ENCODE measurements around the gene ATE1. TPM values are rescaled to one million over a fixed set of nuclear protein-coding genes. Genes with fewer than 3 reads are reported as not detected.

Gene ATE1
- total and polyA plus RNA-seq, 4 donors: 4.2 to 47.8 (median 13.2) TPM

- Histone ChIP-seq H3K9ac (ENCODE audit: insufficient read depth in 1 of 2, low read length in 2 of 2) (no peak overlapping the region), H3K4me1 (ENCODE audit: control insufficient read depth in 5 of 5, insufficient read depth in 5 of 5, low read length in 5 of 5) (peaks cover 0 to 6% (median 0%) of the 10 kb centered on the region in 5 donors), H3K27me3 (ENCODE audit: control insufficient read depth in 3 of 3, insufficient read depth in 3 of 3, low read length in 2 of 3) (no peaks in the 10 kb centered on the region), H3K27ac (ENCODE audit: low read depth in 1 of 2, low read length in 1 of 2) (no peak overlapping the region), H3K9me3 (ENCODE audit: control insufficient read depth in 4 of 4, insufficient read depth in 3 of 4, low read length in 3 of 4) (no peaks in the 10 kb centered on the region), H3K36me3 (ENCODE audit: control insufficient read depth in 4 of 4, insufficient read depth in 4 of 4, low read length in 4 of 4) (peaks cover 0 to 7% (median 3%) of the 10 kb centered on the region in 4 donors), H3K4me3 (no peak overlapping the region)
- DNase-seq: no peak
- no peak for TF ChIP-seq CTCF (IDR thresholded peaks at IDR 0.05; ENCODE audit: control extremely low read depth, extremely low read depth)
- WGBS, 2 donors: 94% methylated on average over 3 of the region's 3 CpGs
- no peak for ATAC-seq (ENCODE audit: insufficient read depth, low FRiP score)
Measured at GRCh38 chr10:121796342-121796741, 131.5 kb downstream of the ATE1 start.

GRCh38 chr10:121792198-121792597 is 135.6 kb downstream of the ATE1 start:
- H3K9ac ChIP-seq (ENCODE audit: insufficient read depth in 1 of 2, low read length in 2 of 2): no peak overlapping the region
- H3K4me1 ChIP-seq (ENCODE audit: control insufficient read depth in 5 of 5, insufficient read depth in 5 of 5, low read length in 5 of 5): no peaks in the 10 kb centered on the region
- H3K27ac ChIP-seq (ENCODE audit: low read depth in 1 of 2, low read length in 1 of 2): no peak overlapping the region
- peaks cover 5 to 19% (median 10%) of the 10 kb centered on the region in 4 donors for H3K36me3 ChIP-seq (ENCODE audit: control insufficient read depth in 4 of 4, insufficient read depth in 4 of 4, low read length in 4 of 4)
- H3K27me3 ChIP-seq (ENCODE audit: control insufficient read depth in 3 of 3, insufficient read depth in 3 of 3, low read length in 2 of 3): no peaks in the 10 kb centered on the region
- H3K4me3 ChIP-seq: no peak overlapping the region
- 87 to 95% methylated on average over 3 of the region's 3 CpGs for WGBS, 2 donors
- ATAC-seq (ENCODE audit: insufficient read depth, low FRiP score) (no peak), DNase-seq (no peak)
- no peaks in the 10 kb centered on the region for H3K9me3 ChIP-seq (ENCODE audit: control insufficient read depth in 4 of 4, insufficient read depth in 3 of 4, low read length in 3 of 4)
- no peak for TF ChIP-seq CTCF (IDR thresholded peaks at IDR 0.05; ENCODE audit: control extremely low read depth, extremely low read depth)

- no peak overlapping the region for H3K27ac ChIP-seq (ENCODE audit: low read depth in 1 of 2, low read length in 1 of 2)
- peaks cover 5 to 19% (median 10%) of the 10 kb centered on the region in 4 donors for H3K36me3 ChIP-seq (ENCODE audit: control insufficient read depth in 4 of 4, insufficient read depth in 4 of 4, low read length in 4 of 4)
- no peaks in the 10 kb centered on the region for H3K4me1 ChIP-seq (ENCODE audit: control insufficient read depth in 5 of 5, insufficient read depth in 5 of 5, low read length in 5 of 5)
- no peak for TF ChIP-seq CTCF (IDR thresholded peaks at IDR 0.05; ENCODE audit: control extremely low read depth, extremely low read depth)
- no peak for DNase-seq
- WGBS, 2 donors: 96 to 97% methylated on average over 5 of the region's 5 CpGs
- no peaks in the 10 kb centered on the region for H3K9me3 ChIP-seq (ENCODE audit: control insufficient read depth in 4 of 4, insufficient read depth in 3 of 4, low read length in 3 of 4)
- H3K4me3 ChIP-seq: no peak overlapping the region
- ATAC-seq (ENCODE audit: insufficient read depth, low FRiP score): no peak
- H3K9ac ChIP-seq (ENCODE audit: insufficient read depth in 1 of 2, low read length in 2 of 2): no peak overlapping the region
- H3K27me3 ChIP-seq (ENCODE audit: control insufficient read depth in 3 of 3, insufficient read depth in 3 of 3, low read length in 2 of 3): no peaks in the 10 kb centered on the region
Measured at GRCh38 chr10:121791761-121792160, 136.1 kb downstream of the ATE1 start.

GRCh38 chr10:121788717-121789116 is 139.1 kb downstream of the ATE1 start:
- WGBS, 2 donors: 69 to 88% methylated on average over 3 of the region's 3 CpGs
- H3K4me3 ChIP-seq: no peak overlapping the region
- H3K27ac ChIP-seq (ENCODE audit: low read depth in 1 of 2, low read length in 1 of 2): no peak overlapping the region
- peaks cover 5 to 19% (median 10%) of the 10 kb centered on the region in 4 donors for H3K36me3 ChIP-seq (ENCODE audit: control insufficient read depth in 4 of 4, insufficient read depth in 4 of 4, low read length in 4 of 4)
- no peak for TF ChIP-seq CTCF (IDR thresholded peaks at IDR 0.05; ENCODE audit: control extremely low read depth, extremely low read depth)
- H3K9ac ChIP-seq (ENCODE audit: insufficient read depth in 1 of 2, low read length in 2 of 2): no peak overlapping the region
- H3K4me1 ChIP-seq (ENCODE audit: control insufficient read depth in 5 of 5, insufficient read depth in 5 of 5, low read length in 5 of 5): no peaks in the 10 kb centered on the region
- no peak for ATAC-seq (ENCODE audit: insufficient read depth, low FRiP score)
- H3K27me3 ChIP-seq (ENCODE audit: control insufficient read depth in 3 of 3, insufficient read depth in 3 of 3, low read length in 2 of 3): no peaks in the 10 kb centered on the region
- no peak for DNase-seq
- no peaks in the 10 kb centered on the region for H3K9me3 ChIP-seq (ENCODE audit: control insufficient read depth in 4 of 4, insufficient read depth in 3 of 4, low read length in 3 of 4)
